AG04449 (cell line): ENCODE results near the gene ST14.

Source experiments
- CTCF ChIA-PET: fragments of 350-600 bp; formaldehyde crosslinking; extraction: SDS; loops from one replicate; lab custom pipeline; 2021; ENCODE audit warnings: antibody characterized with exemption; lab: Yijun Ruan, JAX
- POLR2A ChIA-PET: fragments of 400-600, 350-600 bp; formaldehyde crosslinking; extraction: SDS; loops from one replicate; lab custom pipeline; 2020; ENCODE audit warnings: antibody characterized with exemption, inconsistent platforms; lab: Yijun Ruan, JAX
- DNase-seq: peaks from one replicate; pipeline ENCODE4 v3.0.0-alpha.2; 2010; ENCODE audit warnings: low read depth, low spot score
- H3K4me3 ChIP-seq: 2 replicates; pipeline ENCODE4 v1.5.1; 2011; ENCODE audit warnings: low read depth, mild to moderate bottlenecking, control low read depth, low read length
- CTCF ChIP-seq: IDR thresholded peaks from one replicate; pipeline ENCODE4 v1.5.1; 2011; ENCODE audit warnings: mild to moderate bottlenecking, moderate library complexity, low read length, control low read depth, inconsistent platforms; ENCODE audit not compliant: insufficient read depth; ENCODE audit errors: missing control alignments

The ST14 gene

GRCh38 chr11:130174642-130175041 lies 15.1 kb downstream of the ST14 start:
- ChIA-PET CTCF (no interaction called here), POLR2A (no interaction called here)
- H3K4me3 ChIP-seq, result no peak overlapping the region
- no peak for TF ChIP-seq CTCF
- DNase-seq, result no peak

- H3K4me3 ChIP-seq, result no peak overlapping the region
- POLR2A ChIA-PET, result no interaction called here
- TF ChIP-seq CTCF, result no peak
- CTCF ChIA-PET, result no interaction called here
- no peak for DNase-seq
Measured at GRCh38 chr11:130175898-130176297, 16.3 kb downstream of the ST14 start.

GRCh38 chr11:130177782-130178181 lies 18.2 kb downstream of the ST14 start:
- ChIA-PET CTCF (no interaction called here), POLR2A (no interaction called here)
- no peak for TF ChIP-seq CTCF
- H3K4me3 ChIP-seq, result no peak overlapping the region
- DNase-seq, result no peak

- POLR2A ChIA-PET, result no interaction called here
- CTCF ChIA-PET, result no interaction called here
- TF ChIP-seq CTCF, result no peak
- no peak for DNase-seq
- no peak overlapping the region for H3K4me3 ChIP-seq
Measured at GRCh38 chr11:130178441-130179339, 19.1 kb downstream of the ST14 start.

GRCh38 chr11:130179396-130180306 lies 20.1 kb downstream of the ST14 start:
- no peak for DNase-seq
- no peak overlapping the region for H3K4me3 ChIP-seq
- CTCF ChIA-PET, result no interaction called here
- POLR2A ChIA-PET, result no interaction called here
- TF ChIP-seq CTCF, result no peak

- DNase-seq, result no peak
- TF ChIP-seq CTCF, result no peak
- ChIA-PET POLR2A (no interaction called here), CTCF (no interaction called here)
- no peak overlapping the region for H3K4me3 ChIP-seq
Measured at GRCh38 chr11:130180491-130180890, 20.9 kb downstream of the ST14 start.
